Amniotic epithelial cell (primary cell): ENCODE measurements around the gene TP53.

Source experiments
- DNase-seq: peaks from one replicate; pipeline ENCODE4 v3.0.0-alpha.2; 2010; ENCODE audit warnings: low read depth

Gene TP53

DNA sequence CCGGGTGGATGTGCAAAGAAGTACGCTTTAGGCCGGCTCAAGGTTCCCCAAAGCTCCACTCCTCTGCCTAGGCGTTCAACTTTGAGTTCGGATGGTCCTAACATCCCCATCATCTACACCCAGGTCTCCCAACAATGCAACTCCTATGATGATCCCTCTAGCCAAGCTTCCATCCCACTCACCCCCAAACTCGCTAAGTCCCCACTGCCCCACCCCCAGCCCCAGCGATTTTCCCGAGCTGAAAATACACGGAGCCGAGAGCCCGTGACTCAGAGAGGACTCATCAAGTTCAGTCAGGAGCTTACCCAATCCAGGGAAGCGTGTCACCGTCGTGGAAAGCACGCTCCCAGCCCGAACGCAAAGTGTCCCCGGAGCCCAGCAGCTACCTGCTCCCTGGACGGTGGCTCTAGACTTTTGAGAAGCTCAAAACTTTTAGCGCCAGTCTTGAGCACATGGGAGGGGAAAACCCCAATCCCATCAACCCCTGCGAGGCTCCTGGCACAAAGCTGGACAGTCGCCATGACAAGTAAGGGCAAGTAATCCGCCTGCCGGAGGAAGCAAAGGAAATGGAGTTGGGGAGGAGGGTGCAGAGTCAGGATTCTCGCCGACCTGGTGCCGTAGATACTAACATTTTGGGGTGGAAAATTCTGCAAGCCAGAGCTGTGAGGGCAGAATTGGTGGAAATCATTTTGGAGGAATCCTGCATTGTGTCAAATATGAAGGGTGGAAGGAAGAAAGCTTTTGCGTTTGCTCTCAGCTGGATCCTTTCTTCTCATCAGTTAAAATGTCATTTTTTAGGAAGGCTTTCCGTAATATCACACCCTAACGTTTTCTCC is at the start of gene TP53:
Gene TP53 (minus strand): TSS at position 419 of the 836 bp plus-strand sequence. CDS start 10,896 bp downstream, outside the sequence.
- peak; percentile 86 for DNase-seq

DNA sequence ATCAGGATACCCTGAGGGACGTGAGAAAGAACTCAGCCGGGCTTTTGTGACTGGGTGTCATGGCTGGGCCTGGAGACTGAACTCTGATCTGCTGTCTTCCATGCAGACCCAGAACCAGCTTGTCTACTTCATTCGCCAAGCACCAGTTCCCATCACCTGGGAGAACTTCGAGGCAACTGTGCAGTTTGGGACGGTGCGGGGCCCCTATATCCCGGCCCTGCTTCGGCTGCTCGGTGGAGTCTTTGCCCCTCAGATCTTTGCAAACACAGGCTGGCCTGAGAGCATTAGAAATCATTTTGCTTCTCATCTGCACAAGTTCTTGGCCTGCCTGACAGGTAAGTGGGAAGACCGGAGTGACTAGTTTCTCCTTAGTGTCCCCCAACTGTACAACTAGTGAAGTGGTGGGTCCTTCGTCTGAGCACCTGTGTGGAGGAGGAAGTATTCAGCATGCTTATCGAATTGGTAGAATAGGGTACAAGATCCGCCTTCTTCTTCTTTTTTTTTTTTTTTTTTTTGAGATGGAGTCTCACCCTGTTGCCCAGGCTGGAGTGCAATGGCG is 45.8 kb upstream of the TP53 start:
- no peak for DNase-seq

DNA sequence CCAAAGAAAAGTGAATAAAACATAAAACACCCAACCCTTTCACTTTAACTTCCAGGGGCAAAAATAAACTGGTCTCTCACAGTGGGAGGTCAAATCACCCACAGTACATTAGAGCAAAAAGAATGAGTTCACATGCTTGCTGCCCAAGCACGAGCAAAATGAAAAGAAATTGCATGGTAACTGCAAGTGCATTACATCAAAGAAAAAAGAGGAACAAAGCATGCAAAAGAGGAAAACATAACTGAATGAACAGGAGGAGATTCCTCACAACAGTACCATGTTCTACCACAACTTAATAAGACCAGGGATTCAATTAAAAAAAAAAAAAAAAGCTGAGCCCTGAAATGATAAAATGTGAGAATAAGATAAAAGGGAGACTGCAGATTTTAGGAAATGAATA is 42.5 kb upstream of the TP53 start:
- no peak for DNase-seq

DNA sequence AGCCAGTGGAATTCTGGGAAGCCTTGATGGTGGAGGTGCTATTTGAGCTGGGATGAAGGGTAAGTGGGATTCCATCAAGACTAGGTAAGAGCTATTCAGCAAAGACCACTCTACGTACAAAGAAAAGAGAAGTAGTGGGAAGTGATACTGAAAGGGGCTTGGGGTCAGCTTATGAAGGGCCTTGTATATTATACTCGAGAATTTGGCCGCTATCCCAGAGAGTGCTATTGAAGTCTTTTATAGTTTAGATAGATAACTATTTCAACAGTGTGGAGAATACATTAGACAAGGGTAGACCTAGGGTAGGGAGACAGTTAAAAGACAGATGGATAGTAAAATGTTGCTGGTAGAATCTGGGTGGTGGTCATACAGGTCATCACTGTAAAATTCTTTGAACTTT is 40.6 kb upstream of the TP53 start:
- no peak for DNase-seq

DNA sequence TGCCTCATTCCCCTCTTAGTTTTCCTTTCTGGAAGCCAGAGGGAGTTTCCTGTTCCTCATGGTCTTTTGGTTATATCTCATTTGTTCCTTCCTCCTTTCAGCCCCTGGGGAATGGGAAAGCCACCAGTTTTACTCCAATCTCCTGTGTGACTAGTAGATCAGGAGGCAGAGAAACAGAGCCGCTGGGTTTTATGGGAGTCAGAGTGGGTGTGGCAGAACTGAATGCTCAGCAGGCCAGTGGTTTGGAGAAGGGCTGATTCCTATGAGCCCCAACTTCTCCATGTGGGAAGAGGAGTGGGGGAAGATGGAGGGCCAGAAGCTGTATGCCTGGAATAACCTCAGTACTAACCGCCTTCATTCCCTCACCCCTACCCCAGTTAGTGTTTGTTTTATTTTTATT is 34.3 kb upstream of the TP53 start:
- no peak for DNase-seq

DNA sequence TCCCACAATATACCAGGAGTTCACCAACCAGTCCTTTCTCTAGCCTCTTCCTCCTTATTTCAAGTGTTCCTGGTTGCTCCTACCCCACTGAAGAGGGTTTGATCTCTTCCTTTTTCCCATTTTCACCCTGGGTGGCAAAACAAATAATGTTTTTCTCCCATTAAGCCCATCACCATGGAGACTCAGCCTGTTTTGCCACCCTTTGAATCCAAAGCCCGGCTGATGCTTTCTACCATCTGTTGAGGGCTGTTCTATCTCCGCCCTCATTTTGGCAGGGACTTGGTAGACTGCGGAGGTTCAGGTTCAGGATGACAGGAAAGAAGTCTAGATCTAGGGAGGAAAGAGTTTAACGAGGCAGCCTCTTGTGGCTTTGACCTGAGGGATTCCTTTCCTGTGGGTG is 32.8 kb upstream of the TP53 start:
- no peak for DNase-seq

DNA sequence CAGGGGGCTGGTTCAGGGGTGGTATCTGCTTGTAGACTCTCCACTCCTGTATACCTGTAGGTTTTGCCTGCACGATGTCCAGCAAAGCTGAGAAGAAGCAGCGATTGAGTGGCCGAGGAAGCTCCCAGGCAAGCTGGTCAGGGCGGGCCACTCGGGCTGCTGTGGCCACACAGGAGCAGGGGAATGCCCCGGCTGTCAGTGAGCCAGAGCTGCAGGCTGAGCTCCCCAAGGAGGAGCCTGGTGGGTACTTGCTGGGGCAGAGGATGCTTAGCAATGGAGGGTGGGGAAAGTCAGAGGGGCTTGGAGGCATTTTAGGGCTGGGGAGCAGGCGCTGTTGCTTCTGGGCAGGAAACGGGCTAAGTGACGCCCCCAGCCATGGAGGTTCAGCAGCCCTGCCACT is 32.4 kb upstream of the TP53 start:
- no peak for DNase-seq

DNA sequence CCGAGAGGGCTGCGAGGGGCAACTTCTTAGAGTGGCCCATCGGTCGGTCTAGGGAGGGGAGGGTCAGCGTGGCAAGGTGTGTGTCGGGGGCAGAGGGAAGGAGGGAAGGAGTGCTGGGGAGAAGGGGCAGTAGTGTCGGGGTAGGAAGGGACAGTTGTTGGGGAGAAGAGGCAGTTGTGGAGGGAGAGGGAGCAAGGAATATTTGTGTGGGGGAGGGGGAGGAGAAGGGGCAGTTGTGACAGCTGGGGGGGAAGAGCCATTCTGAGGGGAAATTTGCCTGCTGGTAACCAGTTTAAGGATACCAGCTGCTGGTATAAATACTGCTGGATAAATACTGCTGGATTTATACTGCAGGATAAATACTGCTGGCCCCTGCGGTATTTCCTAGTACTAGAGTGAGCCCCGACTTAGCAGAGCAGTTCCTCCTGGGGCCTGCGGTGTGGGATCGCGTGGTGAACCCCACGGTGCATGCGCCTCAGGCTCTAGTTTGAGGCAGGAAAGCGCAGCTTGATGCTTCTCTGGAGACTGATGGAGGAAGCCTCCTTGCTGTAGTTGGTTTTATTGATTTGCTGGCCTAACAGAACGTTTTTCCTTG is 30.6 kb upstream of the TP53 start:
- DNase-seq, result peak; percentile 18

DNA sequence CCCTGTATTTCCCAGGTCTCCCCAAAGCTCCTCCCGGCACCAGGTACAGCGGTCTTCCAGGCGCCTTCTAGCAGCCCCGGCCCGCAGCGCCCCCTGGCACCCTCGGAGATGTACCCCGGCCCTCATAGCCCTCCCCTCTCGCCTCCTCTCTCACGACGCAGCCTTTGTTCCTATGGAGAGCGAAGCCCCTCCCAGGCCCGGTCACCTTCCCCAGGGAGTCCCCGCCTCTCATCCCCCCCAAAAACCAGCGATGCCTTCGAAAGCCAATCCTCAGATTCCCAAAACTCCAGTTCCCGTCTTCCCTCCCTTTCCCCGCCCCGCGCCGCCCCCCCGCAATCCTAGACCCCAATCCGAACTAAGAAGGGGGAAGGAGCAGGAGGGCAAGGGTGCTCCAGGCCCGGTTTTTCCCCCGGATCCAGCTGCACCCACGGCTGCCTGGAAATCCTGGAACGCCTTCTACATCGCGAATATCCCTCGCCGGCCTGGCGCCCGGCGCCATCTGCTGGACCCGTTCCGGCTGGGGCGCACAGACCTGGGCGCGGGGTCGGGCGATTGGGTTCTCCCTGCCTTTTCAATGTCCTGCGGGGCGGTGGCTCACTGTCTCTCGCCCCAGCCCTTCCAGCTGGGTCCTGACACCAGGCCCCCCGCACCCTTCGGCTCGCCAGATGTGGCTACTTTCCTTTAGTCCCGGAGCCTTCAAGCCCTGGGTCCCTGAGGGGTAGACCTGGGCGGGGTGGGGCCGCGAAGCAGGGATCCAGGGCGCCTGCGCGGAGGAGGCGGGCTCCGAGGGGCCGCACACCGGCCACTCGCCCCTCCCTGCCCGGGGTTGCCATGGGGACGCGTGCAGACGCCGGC is 29.8 kb upstream of the TP53 start, which contains the start of gene DNAH2:
Gene DNAH2 (plus strand): TSS at position 844 of the 855 bp plus-strand sequence. CDS start 1,991 bp downstream, outside the sequence.
- peak; percentile 91 for DNase-seq

DNA sequence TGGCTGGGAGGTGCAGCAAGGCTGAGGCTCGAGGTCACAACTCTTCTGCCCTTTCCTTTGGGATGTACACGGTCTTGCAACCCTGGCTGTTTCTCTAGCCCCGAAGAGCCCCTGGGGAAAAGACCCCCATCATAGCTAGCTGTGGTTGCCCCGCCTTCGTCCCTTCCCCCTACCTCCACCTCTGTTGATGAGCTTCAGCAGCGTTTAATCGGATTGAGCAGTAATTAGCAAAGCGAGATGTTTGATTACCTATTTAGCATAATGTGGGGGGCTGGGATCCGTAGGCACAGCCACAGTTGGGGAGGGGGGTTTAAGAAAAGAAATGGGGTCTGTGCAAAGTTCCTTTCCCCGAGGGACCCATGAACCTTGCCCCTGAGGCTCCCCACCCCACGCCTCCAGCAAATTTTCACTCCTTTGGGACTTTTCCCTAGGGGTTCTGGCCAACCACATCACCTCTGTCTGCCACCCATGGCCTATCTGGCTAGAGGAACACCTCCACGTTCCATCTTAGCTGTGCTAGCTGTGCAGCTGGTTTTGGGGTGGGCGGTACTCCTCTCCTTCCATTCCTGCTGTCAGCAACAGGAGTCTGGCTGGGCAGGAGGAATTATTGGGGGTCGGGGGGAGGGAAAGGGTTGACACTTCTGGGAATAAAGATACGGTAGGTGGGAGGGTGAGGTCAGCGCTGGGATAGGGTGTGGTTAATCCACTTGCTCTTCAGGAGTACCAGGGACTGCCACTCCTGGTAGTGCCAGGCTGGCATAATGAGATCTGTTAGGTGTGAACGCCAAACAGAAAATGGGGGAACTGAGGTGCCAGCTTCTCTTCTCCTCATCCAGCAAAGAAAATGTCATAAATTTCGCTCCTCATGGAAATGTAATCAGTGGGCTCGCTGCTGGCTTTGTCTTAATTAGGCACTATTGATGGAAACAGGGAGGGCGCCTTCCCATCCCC is 28.9 kb upstream of the TP53 start:
- no peak for DNase-seq

DNA sequence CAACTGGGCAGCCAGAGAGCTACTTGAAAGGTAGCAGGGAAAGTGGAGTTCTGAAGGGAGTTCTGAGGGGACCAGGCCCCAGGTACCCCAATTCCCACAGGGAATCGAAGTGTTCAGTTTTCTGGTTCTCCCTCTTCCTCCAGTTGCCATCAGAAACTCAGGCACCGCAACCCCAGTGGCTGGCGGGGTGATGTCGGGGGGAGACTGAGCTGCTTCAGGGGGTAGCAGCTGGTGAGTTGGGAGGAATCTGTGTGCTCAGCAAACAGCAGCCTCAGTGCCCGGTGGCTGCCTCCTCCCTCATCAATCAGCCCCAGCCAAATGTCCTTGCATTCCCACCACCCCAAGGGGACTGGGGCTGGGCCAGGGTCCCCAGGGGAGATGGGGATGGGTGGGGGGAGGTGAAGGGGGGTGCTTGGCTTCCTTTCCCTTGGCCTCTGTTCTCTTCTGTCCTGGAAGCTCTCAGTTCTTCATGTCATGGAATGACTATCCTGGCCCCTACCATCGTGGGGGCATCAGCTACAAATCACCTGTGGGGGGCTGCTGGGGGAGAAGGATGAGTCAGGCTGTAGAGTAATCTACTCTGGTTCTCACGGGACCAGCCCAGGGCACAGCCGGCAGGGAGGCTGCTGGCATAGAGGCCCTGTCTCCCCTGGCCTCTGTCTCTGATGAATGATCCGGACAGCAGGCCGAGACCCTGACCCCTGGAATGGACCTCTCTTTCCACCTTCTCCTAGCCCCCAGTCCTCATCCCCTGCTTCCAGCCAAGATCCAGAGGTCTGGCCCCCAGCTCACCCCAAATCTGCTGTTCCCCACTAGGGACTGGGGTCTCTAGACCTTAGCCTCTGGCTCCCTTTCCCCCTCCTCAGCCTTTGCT is 27.7 kb upstream of the TP53 start:
- no peak for DNase-seq

DNA sequence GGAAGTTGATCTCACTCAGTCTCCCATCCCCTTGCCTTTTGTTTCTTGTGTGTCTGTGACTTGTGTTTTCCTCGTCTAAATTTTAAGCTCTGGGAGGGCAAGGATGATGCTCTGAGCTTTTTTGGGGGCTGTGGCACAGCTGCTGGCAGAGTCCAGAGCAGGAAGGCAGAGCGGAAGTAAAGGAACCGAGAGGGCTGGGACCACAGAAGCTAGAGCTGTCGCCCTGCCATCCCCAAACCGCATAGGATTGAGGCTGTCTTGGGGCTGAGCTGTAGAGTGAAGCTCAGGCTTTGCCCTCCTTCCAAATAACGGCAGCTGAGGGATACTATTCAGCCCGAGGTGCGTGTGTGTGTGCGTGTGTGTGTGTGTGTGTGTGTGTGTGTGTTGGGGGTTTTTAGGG is 26.5 kb upstream of the TP53 start:
- no peak for DNase-seq

DNA sequence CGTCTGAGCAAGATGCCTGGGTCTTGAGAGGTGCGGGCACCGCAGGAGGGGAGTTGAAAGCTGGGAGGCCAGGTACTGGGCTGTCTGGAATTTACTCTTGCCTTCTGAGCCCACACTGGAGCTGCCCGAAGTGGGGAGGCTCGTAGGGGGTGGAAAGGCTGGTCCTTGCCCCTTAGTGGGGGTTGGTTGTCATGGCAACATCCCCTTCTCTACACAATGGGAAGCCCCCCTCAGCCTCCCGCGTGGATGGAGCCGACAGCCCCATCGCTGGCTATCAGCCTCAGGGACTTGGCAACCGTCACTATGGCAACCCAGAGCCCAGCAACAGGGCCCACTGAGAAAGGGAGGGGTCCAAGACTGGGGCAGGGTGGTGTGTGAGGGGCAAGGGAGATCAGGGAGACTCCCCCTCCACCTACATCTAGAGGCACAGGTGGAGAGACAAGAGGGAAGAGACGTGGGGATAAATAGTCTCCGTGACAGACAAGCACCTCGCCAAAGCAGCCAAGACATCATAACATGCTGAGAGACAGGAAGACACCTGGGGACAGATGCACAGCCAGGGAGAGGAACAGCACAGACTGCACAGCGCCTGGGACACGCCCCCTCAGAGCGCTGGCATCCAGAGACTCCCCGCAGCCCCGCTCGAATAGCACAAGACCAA is 25.0 kb upstream of the TP53 start:
- DNase-seq, result no peak

DNA sequence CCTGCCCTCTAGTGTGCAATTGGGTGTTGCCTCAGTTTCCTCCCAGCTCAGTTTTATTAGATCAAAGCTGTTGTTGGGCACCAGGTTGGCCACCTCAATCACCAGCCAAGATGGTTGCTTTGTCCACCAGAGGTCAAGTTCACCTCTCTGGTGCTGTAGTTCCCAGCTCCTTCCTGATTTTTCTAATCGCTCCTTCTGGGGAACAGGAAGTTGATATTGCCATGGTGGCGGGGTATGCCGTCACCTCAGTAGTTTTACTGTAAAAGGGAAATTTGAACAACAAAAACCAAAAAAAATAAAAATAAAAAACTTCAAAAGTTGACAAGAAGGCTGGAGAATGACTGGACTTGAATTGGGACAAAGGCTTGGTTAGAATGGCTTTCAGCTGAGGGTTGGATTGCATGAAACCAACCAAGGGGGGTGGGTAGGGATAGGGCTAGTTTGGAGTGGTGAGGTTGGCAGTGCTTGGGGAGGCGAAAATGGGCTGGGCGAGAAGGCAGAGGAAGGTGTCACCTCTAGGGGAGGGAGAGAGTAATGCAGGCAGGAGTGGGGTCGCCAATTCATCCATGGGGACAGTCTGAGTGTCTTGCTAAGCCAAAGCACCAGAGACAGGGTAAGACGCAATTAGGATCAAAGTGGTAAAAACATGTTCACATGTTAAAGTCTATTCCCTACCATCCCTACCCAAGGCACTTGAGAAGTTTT is 23.9 kb upstream of the TP53 start:
- DNase-seq, result no peak

DNA sequence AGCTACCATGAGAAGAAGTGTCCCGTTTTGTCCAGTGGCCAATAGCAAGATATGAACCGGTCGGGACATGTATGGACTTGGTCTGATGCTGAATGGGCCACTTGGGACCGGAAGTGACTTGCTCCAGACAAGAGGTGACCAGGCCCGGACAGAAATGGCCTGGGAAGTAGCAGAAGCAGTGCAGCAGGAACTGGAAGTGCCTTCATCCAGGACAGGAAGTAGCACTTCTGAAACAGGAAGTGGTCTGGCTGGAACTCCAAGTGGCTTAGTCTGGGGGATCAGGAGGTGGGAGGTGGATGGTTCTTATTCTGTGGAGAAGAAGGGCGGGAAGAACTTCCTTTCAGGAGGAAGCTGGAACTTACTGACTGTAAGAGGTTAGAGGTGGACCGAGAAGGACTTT is 23.0 kb upstream of the TP53 start:
- no peak for DNase-seq

DNA sequence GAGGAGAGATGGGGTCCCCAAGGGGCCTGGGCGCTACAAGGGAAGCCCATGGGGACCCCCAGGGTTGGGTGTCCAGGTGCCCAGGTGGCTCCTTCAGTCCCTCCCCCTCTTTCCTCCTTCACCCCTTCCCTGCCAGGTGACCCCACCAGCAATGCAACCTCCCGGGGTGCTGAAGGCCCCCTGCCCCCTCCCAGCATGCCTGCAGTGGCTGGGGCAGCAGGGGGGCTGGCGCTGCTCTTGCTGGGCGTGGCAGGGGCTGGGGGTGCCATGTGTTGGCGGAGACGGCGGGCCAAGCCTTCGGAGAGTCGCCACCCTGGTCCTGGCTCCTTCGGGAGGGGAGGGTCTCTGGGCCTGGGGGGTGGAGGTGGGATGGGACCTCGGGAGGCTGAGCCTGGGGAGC is 21.7 kb upstream of the TP53 start:
- no peak for DNase-seq

DNA sequence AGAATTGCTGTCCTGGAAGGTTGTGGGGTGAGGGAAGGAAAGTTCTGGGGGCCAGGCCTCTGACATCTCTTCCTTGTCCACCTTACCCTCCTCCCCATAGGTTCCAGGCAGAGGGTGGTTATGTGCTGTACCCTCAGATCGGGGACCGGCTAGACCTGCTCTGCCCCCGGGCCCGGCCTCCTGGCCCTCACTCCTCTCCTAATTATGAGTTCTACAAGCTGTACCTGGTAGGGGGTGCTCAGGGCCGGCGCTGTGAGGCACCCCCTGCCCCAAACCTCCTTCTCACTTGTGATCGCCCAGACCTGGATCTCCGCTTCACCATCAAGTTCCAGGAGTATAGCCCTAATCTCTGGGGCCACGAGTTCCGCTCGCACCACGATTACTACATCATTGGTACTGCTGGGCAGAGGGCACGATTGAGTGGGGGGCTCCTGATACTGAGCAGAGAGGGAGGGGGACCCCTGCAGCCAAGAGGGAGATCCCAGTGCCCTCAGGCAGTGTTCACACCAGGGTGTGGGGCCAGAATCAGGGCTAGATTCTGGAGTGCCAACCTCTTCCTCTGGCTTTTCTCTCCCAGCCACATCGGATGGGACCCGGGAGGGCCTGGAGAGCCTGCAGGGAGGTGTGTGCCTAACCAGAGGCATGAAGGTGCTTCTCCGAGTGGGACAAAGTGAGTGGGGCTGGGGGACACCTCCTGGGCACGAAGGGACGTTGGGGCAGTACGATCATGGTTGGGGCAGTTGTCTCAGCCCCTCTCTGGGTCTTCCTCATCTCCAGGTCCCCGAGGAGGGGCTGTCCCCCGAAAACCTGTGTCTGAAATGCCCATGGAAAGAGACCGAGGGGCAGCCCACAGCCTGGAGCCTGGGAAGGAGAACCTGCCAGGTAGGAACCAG is 20.8 kb upstream of the TP53 start:
- no peak for DNase-seq

DNA sequence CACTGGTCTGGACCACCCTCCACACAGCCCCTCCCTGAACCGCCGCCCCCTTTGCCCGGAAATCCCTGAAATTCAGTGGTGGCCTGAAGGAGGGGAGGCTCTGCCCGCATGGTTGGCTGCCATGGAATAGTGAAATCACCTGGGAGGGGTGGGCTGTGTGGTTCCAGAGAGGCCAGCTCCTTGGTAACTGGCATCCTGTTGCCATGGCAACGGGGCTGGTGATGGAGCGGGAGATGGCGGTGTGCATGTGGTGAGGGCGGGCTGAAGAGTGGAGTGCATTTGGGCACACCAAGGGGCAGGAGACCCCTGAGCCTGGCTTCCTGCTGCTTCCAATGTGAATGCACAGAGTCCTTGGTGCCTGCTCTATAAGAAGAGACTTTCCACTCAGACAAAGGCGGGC is 20.2 kb upstream of the TP53 start:
- DNase-seq, result no peak
